OCI-LY7 (cell line): ENCODE measurements around the gene ZFR.

ENCODE experiments used
- CTCF ChIP-seq: fragments of 200-600 bp; sonication (generic); conservative IDR thresholded peaks from 2 replicates; pipeline ENCODE4 v1.5.1; 2014; ENCODE audit warnings: mild to moderate bottlenecking, antibody characterized with exemption, low read length, moderate library complexity, mixed read lengths
- EZH2phosphoT487 ChIP-seq: fragments of 200-600 bp; sonication (generic); IDR thresholded peaks from 2 replicates; pipeline ENCODE4 v1.6.1; 2018; ENCODE audit warnings: low read depth, borderline replicate concordance, mild to moderate bottlenecking, mixed run types, antibody characterized with exemption, low read length, moderate library complexity, mixed read lengths

GRCh38 chr5:32435383-32435782 lies 9.2 kb downstream of the ZFR start:
- no peak for TF ChIP-seq CTCF
- TF ChIP-seq EZH2phosphoT487: no peak
